ENCODE measurements around the gene ASCL1. TPM values are rescaled to one million over a fixed set of nuclear protein-coding genes. Genes with fewer than 3 reads are reported as not detected.

ASCL1 gene
- total RNA-seq, 2 experiments from 2014 or later = not detected

GRCh38 chr12:102965281-102966155 lies 8.0 kb downstream of the ASCL1 start:
- no peak overlapping the region for H3K4me2 ChIP-seq (ENCODE audit: low read length)
- intact Hi-C loops (cut with micrococcal nuclease; ENCODE audit: unreplicated experiment) = no loop called here
- no peak overlapping the region for H3K27ac ChIP-seq (ENCODE audit: low read depth, low read length, poor library complexity, severe bottlenecking)
- H3K4me1 ChIP-seq (ENCODE audit: insufficient read depth, low read length, poor library complexity, severe bottlenecking) = no peaks in the 10 kb centered on the region
- no peaks in the 10 kb centered on the region for H3K79me2 ChIP-seq (ENCODE audit: insufficient read depth, low read depth, low read length)
- H3K9me3 ChIP-seq (ENCODE audit: low read length) = no peaks in the 10 kb centered on the region
- H2AFZ ChIP-seq (ENCODE audit: low read length) = no peak overlapping the region
- no peaks in the 10 kb centered on the region for H3K36me3 ChIP-seq (ENCODE audit: insufficient read depth, low read length)
- no peak overlapping the region for H3K4me3 ChIP-seq (ENCODE audit: low read depth, low read length, poor library complexity, severe bottlenecking)
- no peak for DNase-seq (ENCODE audit: low spot score)
- TF ChIP-seq CTCF (conservative IDR thresholded peaks at IDR 0.05; ENCODE audit: low read length) (no peak), EZH2phosphoT487 (IDR thresholded peaks at IDR 0.05; ENCODE audit: borderline replicate concordance, low read depth, low read length) (no peak)
- ChIA-PET POLR2A (no interaction called here), CTCF (ENCODE audit: unreplicated experiment) (no interaction called here)
- H4K20me1 ChIP-seq (ENCODE audit: insufficient read depth, low read length) = no peaks in the 10 kb centered on the region
- H3K9me2 ChIP-seq (ENCODE audit: insufficient read depth, low read length) = no peaks in the 10 kb centered on the region
- BruUV-seq (replicated peaks) = no TSS peak

- no peaks in the 10 kb centered on the region for H3K4me1 ChIP-seq (ENCODE audit: insufficient read depth, low read length, poor library complexity, severe bottlenecking)
- H3K79me2 ChIP-seq (ENCODE audit: insufficient read depth, low read depth, low read length) = no peaks in the 10 kb centered on the region
- ChIA-PET POLR2A (interaction anchor here (0.6 kb wide), 1 partner anchor 81 kb away, joined by 4 read pairs; no protein-coding TSS in a partner anchor), CTCF (ENCODE audit: unreplicated experiment) (no interaction called here)
- DNase-seq (ENCODE audit: low spot score) = no peak
- no peaks in the 10 kb centered on the region for H4K20me1 ChIP-seq (ENCODE audit: insufficient read depth, low read length)
- H3K27ac ChIP-seq (ENCODE audit: low read depth, low read length, poor library complexity, severe bottlenecking) = no peak overlapping the region
- no peak overlapping the region for H3K4me3 ChIP-seq (ENCODE audit: low read depth, low read length, poor library complexity, severe bottlenecking)
- no peak overlapping the region for H3K4me2 ChIP-seq (ENCODE audit: low read length)
- no peak for TF ChIP-seq CTCF (conservative IDR thresholded peaks at IDR 0.05; ENCODE audit: low read length)
- no peak for TF ChIP-seq EZH2phosphoT487 (IDR thresholded peaks at IDR 0.05; ENCODE audit: borderline replicate concordance, low read depth, low read length)
- no peaks in the 10 kb centered on the region for H3K9me2 ChIP-seq (ENCODE audit: insufficient read depth, low read length)
- intact Hi-C loops (cut with micrococcal nuclease; ENCODE audit: unreplicated experiment) = no loop called here
- H3K9me3 ChIP-seq (ENCODE audit: low read length) = no peaks in the 10 kb centered on the region
- H2AFZ ChIP-seq (ENCODE audit: low read length) = no peak overlapping the region
- BruUV-seq (replicated peaks) = no TSS peak
- H3K36me3 ChIP-seq (ENCODE audit: insufficient read depth, low read length) = no peaks in the 10 kb centered on the region
These were observed 8.9 kb downstream of the ASCL1 start for GRCh38 chr12:102966200-102966863.

DNA sequence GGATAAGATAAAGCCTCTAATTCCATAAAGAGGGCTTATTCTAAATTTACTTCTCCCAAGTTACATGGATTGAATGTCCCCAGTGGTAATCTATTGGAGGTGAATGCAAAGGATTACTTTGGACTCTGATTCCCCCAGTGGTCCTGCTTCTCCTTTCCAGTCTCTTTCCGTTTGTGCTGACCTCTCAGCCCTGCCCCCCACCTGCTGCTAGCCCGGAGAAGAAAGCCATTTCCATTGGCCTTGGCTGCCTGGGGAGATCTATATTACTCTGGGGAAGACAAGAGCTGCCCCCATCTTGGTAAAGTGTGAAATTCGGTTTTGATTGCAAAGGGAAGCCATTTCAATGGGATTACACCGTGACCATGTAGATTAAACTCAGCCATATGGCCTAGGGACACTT lies 13.3 kb downstream of the ASCL1 start:
- Histone ChIP-seq H3K79me2 (ENCODE audit: insufficient read depth, low read depth, low read length) (no peaks in the 10 kb centered on the region), H3K4me3 (ENCODE audit: low read depth, low read length, poor library complexity, severe bottlenecking) (no peak overlapping the region), H2AFZ (ENCODE audit: low read length) (no peak overlapping the region), H3K36me3 (ENCODE audit: insufficient read depth, low read length) (no peaks in the 10 kb centered on the region), H3K4me1 (ENCODE audit: insufficient read depth, low read length, poor library complexity, severe bottlenecking) (no peaks in the 10 kb centered on the region), H3K9me3 (ENCODE audit: low read length) (no peaks in the 10 kb centered on the region), H3K27ac (ENCODE audit: low read depth, low read length, poor library complexity, severe bottlenecking) (no peak overlapping the region), H3K9me2 (ENCODE audit: insufficient read depth, low read length) (no peaks in the 10 kb centered on the region), H3K4me2 (ENCODE audit: low read length) (no peak overlapping the region), H4K20me1 (ENCODE audit: insufficient read depth, low read length) (no peaks in the 10 kb centered on the region)
- CTCF ChIA-PET (ENCODE audit: unreplicated experiment) = no interaction called here
- intact Hi-C loops (cut with micrococcal nuclease; ENCODE audit: unreplicated experiment) = no loop called here
- no peak for DNase-seq (ENCODE audit: low spot score)
- no peak for TF ChIP-seq CTCF (conservative IDR thresholded peaks at IDR 0.05; ENCODE audit: low read length)
- no peak for TF ChIP-seq EZH2phosphoT487 (IDR thresholded peaks at IDR 0.05; ENCODE audit: borderline replicate concordance, low read depth, low read length)
- no TSS peak for BruUV-seq (replicated peaks)
- POLR2A ChIA-PET = no interaction called here

Measured in OCI-LY7 (cell line).